Peyer's patch (tissue), 4 donors: ENCODE results near the gene CBX2. TPM values are rescaled to one million over a fixed set of nuclear protein-coding genes. Genes with fewer than 3 reads are reported as not detected.

Experiments
- DNase-seq, 3 donors: peaks; one replicate each; pipeline ENCODE4 v3.0.0-alpha.2; 2017 to 2019
- H3K27ac ChIP-seq, 4 donors: fragments of 200-600 bp; sonication (generic); one replicate each; pipeline ENCODE4 v1.5.1; 2016 to 2019
- H3K27me3 ChIP-seq, 2 donors: fragments of 200-600 bp; sonication (generic); one replicate each; pipeline ENCODE4 v1.5.1; 2019
- H3K36me3 ChIP-seq, 3 donors: fragments of 200-600 bp; sonication (generic); one replicate each; pipeline ENCODE4 v1.5.1; 2016 to 2019
- H3K4me1 ChIP-seq, 4 donors: fragments of 200-600 bp; sonication (generic); one replicate each; pipeline ENCODE4 v1.5.1; 2016 to 2019
- H3K4me3 ChIP-seq, 4 donors: fragments of 200-600 bp; sonication (generic); 1 replicate in 3 of 4; 2 replicates in 1 of 4; pipeline ENCODE4 v1.5.1; 2016 to 2019; ENCODE audit warnings: mild to moderate bottlenecking in 1 of 4
- H3K9me3 ChIP-seq, 4 donors: fragments of 200-600 bp; sonication (generic); one replicate each; pipeline ENCODE4 v1.5.1; 2016 to 2019; ENCODE audit warnings: mild to moderate bottlenecking in 1 of 4
- CTCF ChIP-seq, 6 experiments: fragments of 450-650 bp in 4 of 6; fragments of 200-600 bp in 2 of 6; sonication (generic) in 1 of 6; IDR thresholded peaks; one replicate each; pipeline ENCODE4 v1.5.1; 2017 to 2019; ENCODE audit warnings: antibody characterized with exemption in 6 of 6, mild to moderate bottlenecking in 3 of 6, moderate library complexity in 1 of 6
- POLR2A ChIP-seq, 2 donors: fragments of 450-650 bp; IDR thresholded peaks; one replicate each; pipeline ENCODE4 v1.5.1; 2017; ENCODE audit warnings: antibody characterized with exemption in 2 of 2, mild to moderate bottlenecking in 2 of 2, moderate library complexity in 2 of 2
- total RNA-seq, 4 donors: library from RNA; depleted of rRNA; stranded (reverse); fragments of >200 nt; gene quantifications; one replicate each; pipeline ENCODE4 v1.1.0, GENCODE V29; 2016

Gene CBX2
- total RNA-seq, 4 donors from 2014 or later, result 0.18 to 0.85 (median 0.81) TPM

- TF ChIP-seq POLR2A (IDR thresholded peaks at IDR 0.05) (no peak), CTCF (IDR thresholded peaks at IDR 0.05) (no peak)
- peak in 2 of 3 donors; percentile 80 to 81 for DNase-seq
- H3K36me3 ChIP-seq, result no peaks in the 10 kb centered on the region
Measured at GRCh38 chr17:79730769-79731483, 47.0 kb upstream of the CBX2 start, which contains the start of gene ENPP7. TSS of gene ENPP7 (plus strand) at chr17:79730943. CDS start at chr17:79731140, 197 bp downstream.

GRCh38 chr17:79732254-79732653 is 45.7 kb upstream of the CBX2 start:
- Histone ChIP-seq H3K27me3 (no peaks in the 10 kb centered on the region), H3K36me3 (no peaks in the 10 kb centered on the region), H3K9me3 (no peaks in the 10 kb centered on the region), H3K4me3 (peak overlapping the region in 3 of 4 donors; percentile 26 to 43 (median 30)), H3K4me1 (peaks cover 0 to 23% (median 2%) of the 10 kb centered on the region in 4 donors), H3K27ac (peak overlapping the region in 2 of 4 donors; percentile 49 to 68)
- no peak for DNase-seq
- TF ChIP-seq POLR2A (IDR thresholded peaks at IDR 0.05), result no peak
- no peak for TF ChIP-seq CTCF (IDR thresholded peaks at IDR 0.05)

More at GRCh38 chr17:79730769-79731483, 47.0 kb upstream of the CBX2 start, which contains the start of gene ENPP7:
- no peaks in the 10 kb centered on the region for H3K27me3 ChIP-seq
- peak within 1 kb of the TSS in 2 of 4 donors; percentile 37 to 52 for H3K27ac ChIP-seq
- H3K4me3 ChIP-seq, result peak within 1 kb of the TSS in 2 of 4 donors; percentile 16 to 18
- H3K9me3 ChIP-seq, result no peaks in the 10 kb centered on the region
- H3K4me1 ChIP-seq, result peaks cover 0 to 23% (median 2%) of the 10 kb centered on the region in 4 donors

- Histone ChIP-seq H3K4me1 (peaks cover 0 to 23% (median 2%) of the 10 kb centered on the region in 4 donors), H3K4me3 (peak overlapping the region; percentile 4 to 43 (median 28)), H3K27ac (peak overlapping the region in 3 of 4 donors; percentile 34 to 68 (median 49)), H3K36me3 (no peaks in the 10 kb centered on the region), H3K27me3 (no peaks in the 10 kb centered on the region), H3K9me3 (no peaks in the 10 kb centered on the region)
- peak in 2 of 3 donors; percentile 65 to 72 for DNase-seq
- TF ChIP-seq CTCF (IDR thresholded peaks at IDR 0.05) (no peak), POLR2A (IDR thresholded peaks at IDR 0.05) (peak in 1 of 2 donors; percentile 13)
Measured at GRCh38 chr17:79732804-79733691, 44.9 kb upstream of the CBX2 start.

GRCh38 chr17:79733692-79734070 is 44.3 kb upstream of the CBX2 start:
- DNase-seq, result no peak
- Histone ChIP-seq H3K9me3 (no peaks in the 10 kb centered on the region), H3K27ac (peak overlapping the region in 2 of 4 donors; percentile 49 to 68), H3K27me3 (no peaks in the 10 kb centered on the region), H3K36me3 (no peaks in the 10 kb centered on the region), H3K4me1 (peaks cover 0 to 19% (median 1%) of the 10 kb centered on the region in 4 donors), H3K4me3 (no peak overlapping the region)
- no peak for TF ChIP-seq POLR2A (IDR thresholded peaks at IDR 0.05)
- no peak for TF ChIP-seq CTCF (IDR thresholded peaks at IDR 0.05)

- DNase-seq, result no peak
- no peak for TF ChIP-seq CTCF (IDR thresholded peaks at IDR 0.05)
- no peaks in the 10 kb centered on the region for H3K9me3 ChIP-seq
- no peak overlapping the region for H3K27ac ChIP-seq
- H3K4me1 ChIP-seq, result peaks cover 0 to 19% (median 0%) of the 10 kb centered on the region in 4 donors
- no peaks in the 10 kb centered on the region for H3K36me3 ChIP-seq
- no peak overlapping the region for H3K4me3 ChIP-seq
- H3K27me3 ChIP-seq, result no peaks in the 10 kb centered on the region
Measured at GRCh38 chr17:79735096-79735495, 42.9 kb upstream of the CBX2 start.
